A673 (cell line): Measurements from ENCODE around the gene TOLLIP. TPM values are rescaled to one million over a fixed set of nuclear protein-coding genes. Genes with fewer than 3 reads are reported as not detected.

Experiments used
- BruUV-seq: library from RNA; stranded (reverse); fragments of 400-500 nt; replicated peaks from 2 replicates; lab custom pipeline; 2021; lab: Mats Ljungman, UMichigan
- CTCF ChIA-PET: fragments of 300-600 bp; sonication (Branson Sonifier 250); formaldehyde crosslinking; loops from one replicate; lab custom pipeline; 2022; ENCODE audit warnings: antibody characterized with exemption; lab: Charles Lee
- POLR2A ChIA-PET: fragments of 300-600 bp; sonication (Branson Sonifier 250); formaldehyde crosslinking; loops from one replicate; lab custom pipeline; 2022; ENCODE audit warnings: antibody characterized with exemption; ENCODE audit not compliant: low non-redundant PET; lab: Charles Lee
- DNase-seq: peaks from one replicate; pipeline ENCODE4 v3.0.0-alpha.2; 2015; ENCODE audit warnings: low spot score
- H3K27ac ChIP-seq: fragments of 200-600 bp; sonication (generic); 2 replicates; pipeline ENCODE4 v1.5.1; 2016; ENCODE audit warnings: mixed run types, low read depth, mild to moderate bottlenecking, mixed read lengths, antibody characterized with exemption, low read length; ENCODE audit not compliant: poor library complexity, severe bottlenecking
- H3K27me3 ChIP-seq: fragments of 200-600 bp; sonication (generic); replicated peaks from 2 replicates; pipeline ENCODE4 v1.6.1; 2017; ENCODE audit warnings: mixed run types, low read depth, mild to moderate bottlenecking, mixed read lengths, antibody characterized with exemption, low read length; ENCODE audit not compliant: insufficient read depth, poor library complexity
- H3K36me3 ChIP-seq: fragments of 200-600 bp; sonication (generic); 2 replicates; pipeline ENCODE4 v1.6.1; 2016; ENCODE audit warnings: mixed run types, mild to moderate bottlenecking, mixed read lengths, antibody characterized with exemption, low read length; ENCODE audit not compliant: insufficient read depth, poor library complexity, severe bottlenecking
- H3K4me1 ChIP-seq: fragments of 200-600 bp; sonication (generic); 2 replicates; pipeline ENCODE4 v1.6.1; 2017; ENCODE audit warnings: mixed run types, mild to moderate bottlenecking, mixed read lengths, antibody characterized with exemption, low read length; ENCODE audit not compliant: insufficient read depth, poor library complexity, severe bottlenecking
- H3K4me3 ChIP-seq: fragments of 200-600 bp; sonication (generic); 2 replicates; pipeline ENCODE4 v1.5.1; 2016; ENCODE audit warnings: low read depth, mixed run types, mild to moderate bottlenecking, mixed read lengths, low read length; ENCODE audit not compliant: poor library complexity, severe bottlenecking
- H3K9me3 ChIP-seq: fragments of 200-600 bp; sonication (generic); 2 replicates; pipeline ENCODE4 v1.6.1; 2016; ENCODE audit warnings: mixed run types, low read depth, mild to moderate bottlenecking, mixed read lengths, antibody characterized with exemption, low read length; ENCODE audit not compliant: poor library complexity, severe bottlenecking
- EZH2 ChIP-seq: fragments of 200-600 bp; sonication (generic); IDR thresholded peaks from 2 replicates; pipeline ENCODE4 v1.6.1; 2017; ENCODE audit warnings: borderline replicate concordance, low read depth, mild to moderate bottlenecking, mixed read lengths, antibody characterized with exemption, low read length; ENCODE audit not compliant: poor library complexity, severe bottlenecking
- intact Hi-C: fragments of 100-400 bp; cut with micrococcal nuclease; formaldehyde crosslinking; loops from one replicate; pipeline ENCODE4 v1.10.0; 2022; ENCODE audit not compliant: unreplicated experiment
- total RNA-seq: library from RNA; stranded (reverse); gene quantifications from 2 replicates; pipeline ENCODE4 v1.2.3, GENCODE V29; 2021
- TF ChIP-seq, protein P1 (sequence below): fragments of 300-800, 200-600 bp; sonication (generic); conservative IDR thresholded peaks from 2 replicates; pipeline ENCODE4 v1.5.1; 2017; ENCODE audit warnings: low read depth, mild to moderate bottlenecking, antibody characterized with exemption, low read length, moderate library complexity, mixed read lengths

The TOLLIP gene
- total RNA-seq, 1 experiment from 2014 or later: 32.5 TPM

DNA sequence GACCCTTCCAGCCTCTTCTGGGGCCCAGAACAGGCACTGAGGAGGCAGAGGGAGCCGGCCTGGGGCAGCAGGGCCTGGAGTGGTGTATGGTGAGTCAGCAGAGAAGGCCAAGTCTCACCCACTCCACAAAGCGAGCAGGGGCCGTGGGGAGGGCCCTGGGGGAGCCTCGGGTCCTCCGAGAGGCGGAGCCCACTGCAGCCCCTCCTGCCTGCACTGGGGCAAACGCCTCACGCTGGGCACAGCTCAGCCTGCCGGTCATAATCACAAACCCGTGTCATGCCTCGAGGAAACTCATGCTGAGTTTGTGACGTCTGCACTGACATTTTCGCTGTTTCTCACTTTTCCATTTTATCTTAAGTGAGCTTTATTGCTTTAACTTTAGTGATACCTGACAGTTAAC, 38.4 kb downstream of the TOLLIP start:
- intact Hi-C loops: no loop called here
- Histone ChIP-seq H3K27ac (peak overlapping the region; percentile 72), H3K27me3 (no peaks in the 10 kb centered on the region), H3K36me3 (no peaks in the 10 kb centered on the region), H3K4me1 (peaks cover 14% of the 10 kb centered on the region), H3K9me3 (no peaks in the 10 kb centered on the region), H3K4me3 (no peak overlapping the region)
- DNase-seq: peak; percentile 73
- no peak for TF ChIP-seq EZH2
- TF ChIP-seq, protein P1, sequence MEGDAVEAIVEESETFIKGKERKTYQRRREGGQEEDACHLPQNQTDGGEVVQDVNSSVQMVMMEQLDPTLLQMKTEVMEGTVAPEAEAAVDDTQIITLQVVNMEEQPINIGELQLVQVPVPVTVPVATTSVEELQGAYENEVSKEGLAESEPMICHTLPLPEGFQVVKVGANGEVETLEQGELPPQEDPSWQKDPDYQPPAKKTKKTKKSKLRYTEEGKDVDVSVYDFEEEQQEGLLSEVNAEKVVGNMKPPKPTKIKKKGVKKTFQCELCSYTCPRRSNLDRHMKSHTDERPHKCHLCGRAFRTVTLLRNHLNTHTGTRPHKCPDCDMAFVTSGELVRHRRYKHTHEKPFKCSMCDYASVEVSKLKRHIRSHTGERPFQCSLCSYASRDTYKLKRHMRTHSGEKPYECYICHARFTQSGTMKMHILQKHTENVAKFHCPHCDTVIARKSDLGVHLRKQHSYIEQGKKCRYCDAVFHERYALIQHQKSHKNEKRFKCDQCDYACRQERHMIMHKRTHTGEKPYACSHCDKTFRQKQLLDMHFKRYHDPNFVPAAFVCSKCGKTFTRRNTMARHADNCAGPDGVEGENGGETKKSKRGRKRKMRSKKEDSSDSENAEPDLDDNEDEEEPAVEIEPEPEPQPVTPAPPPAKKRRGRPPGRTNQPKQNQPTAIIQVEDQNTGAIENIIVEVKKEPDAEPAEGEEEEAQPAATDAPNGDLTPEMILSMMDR: no peak
- no TSS peak for BruUV-seq
- ChIA-PET CTCF (interaction anchor here (0.6 kb wide), 2 partner anchors 303 to 403 kb away, joined by 3 to 4 read pairs; no protein-coding TSS in a partner anchor), POLR2A (no interaction called here)

DNA sequence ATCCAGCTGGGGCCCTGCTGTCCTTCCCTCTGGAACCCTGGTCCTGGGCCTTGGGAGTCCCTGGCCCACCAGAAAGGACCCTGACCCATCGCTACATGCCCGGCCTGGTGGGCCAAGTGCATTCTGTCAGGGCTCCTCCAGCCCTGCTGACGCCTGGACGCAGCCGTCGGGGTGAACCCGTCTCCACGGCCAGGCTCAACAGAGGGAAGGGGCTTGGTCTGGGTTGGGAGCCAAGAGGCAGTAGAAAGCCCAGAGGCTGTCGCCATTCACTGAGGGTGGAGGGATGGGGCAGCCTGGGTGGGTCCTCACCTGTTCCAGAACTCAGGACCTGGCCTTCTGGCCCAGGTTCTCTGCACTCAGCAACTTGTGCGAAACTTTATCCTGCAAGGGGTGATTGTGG, 39.0 kb downstream of the TOLLIP start:
- Histone ChIP-seq H3K36me3 (no peaks in the 10 kb centered on the region), H3K27me3 (no peaks in the 10 kb centered on the region), H3K4me3 (no peak overlapping the region), H3K27ac (peak overlapping the region; percentile 72), H3K4me1 (peaks cover 14% of the 10 kb centered on the region), H3K9me3 (no peaks in the 10 kb centered on the region)
- ChIA-PET CTCF (interaction anchor here (0.6 kb wide), 2 partner anchors 304 to 403 kb away, joined by 3 to 4 read pairs; no protein-coding TSS in a partner anchor), POLR2A (no interaction called here)
- BruUV-seq: no TSS peak
- intact Hi-C loops: no loop called here
- DNase-seq: no peak
- TF ChIP-seq EZH2: no peak
- TF ChIP-seq, protein P1: no peak

DNA sequence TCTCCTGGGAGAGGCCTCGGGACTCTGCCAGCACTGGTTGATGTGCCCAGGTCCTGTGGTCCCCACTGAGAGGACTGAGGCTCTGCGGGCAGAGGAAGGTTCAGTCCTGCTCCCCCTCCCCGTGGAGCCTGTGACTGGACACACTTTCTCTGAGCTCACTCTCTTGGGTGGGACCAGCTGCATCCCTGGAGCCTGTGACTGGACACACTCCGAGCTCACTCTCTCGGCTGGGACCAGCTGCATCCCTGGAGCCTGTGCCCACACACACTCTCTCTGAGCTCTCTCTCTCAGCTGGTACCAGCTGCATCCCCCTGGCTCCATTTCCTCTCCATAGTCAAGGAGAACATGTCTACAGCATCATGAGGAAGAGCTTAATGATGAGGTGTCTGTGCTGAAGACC, 39.5 kb downstream of the TOLLIP start:
- intact Hi-C loops: no loop called here
- no peaks in the 10 kb centered on the region for H3K9me3 ChIP-seq
- ChIA-PET POLR2A (no interaction called here), CTCF (no interaction called here)
- TF ChIP-seq, protein P1: no peak
- no peak for TF ChIP-seq EZH2
- H3K36me3 ChIP-seq: no peaks in the 10 kb centered on the region
- BruUV-seq: no TSS peak
- H3K27ac ChIP-seq: no peak overlapping the region
- H3K4me1 ChIP-seq: peaks cover 14% of the 10 kb centered on the region
- H3K27me3 ChIP-seq: no peaks in the 10 kb centered on the region
- H3K4me3 ChIP-seq: no peak overlapping the region
- no peak for DNase-seq
